ENCODE measurements around the gene TNFAIP8L3.

DNA sequence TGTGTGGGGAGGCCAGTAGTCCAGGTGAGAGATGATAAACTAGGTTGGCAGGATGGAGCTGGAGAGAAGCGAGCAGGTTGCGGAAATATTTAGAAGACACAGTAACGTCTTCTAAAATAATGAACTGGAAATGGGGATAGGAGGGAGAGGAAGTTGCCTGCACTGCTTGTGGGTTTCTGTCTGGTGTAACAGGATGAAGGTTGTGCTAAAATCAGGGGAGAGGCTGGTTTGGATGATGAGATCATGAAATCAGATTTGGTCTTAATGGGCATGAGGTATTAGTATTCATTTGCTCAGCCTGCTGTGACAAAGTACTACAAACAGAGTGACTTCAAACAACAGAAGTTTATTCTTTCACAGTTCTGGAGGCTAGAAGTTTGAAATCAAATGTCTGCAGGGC lies 32.1 kb upstream of the TNFAIP8L3 start:
- TF ChIP-seq, protein P1, sequence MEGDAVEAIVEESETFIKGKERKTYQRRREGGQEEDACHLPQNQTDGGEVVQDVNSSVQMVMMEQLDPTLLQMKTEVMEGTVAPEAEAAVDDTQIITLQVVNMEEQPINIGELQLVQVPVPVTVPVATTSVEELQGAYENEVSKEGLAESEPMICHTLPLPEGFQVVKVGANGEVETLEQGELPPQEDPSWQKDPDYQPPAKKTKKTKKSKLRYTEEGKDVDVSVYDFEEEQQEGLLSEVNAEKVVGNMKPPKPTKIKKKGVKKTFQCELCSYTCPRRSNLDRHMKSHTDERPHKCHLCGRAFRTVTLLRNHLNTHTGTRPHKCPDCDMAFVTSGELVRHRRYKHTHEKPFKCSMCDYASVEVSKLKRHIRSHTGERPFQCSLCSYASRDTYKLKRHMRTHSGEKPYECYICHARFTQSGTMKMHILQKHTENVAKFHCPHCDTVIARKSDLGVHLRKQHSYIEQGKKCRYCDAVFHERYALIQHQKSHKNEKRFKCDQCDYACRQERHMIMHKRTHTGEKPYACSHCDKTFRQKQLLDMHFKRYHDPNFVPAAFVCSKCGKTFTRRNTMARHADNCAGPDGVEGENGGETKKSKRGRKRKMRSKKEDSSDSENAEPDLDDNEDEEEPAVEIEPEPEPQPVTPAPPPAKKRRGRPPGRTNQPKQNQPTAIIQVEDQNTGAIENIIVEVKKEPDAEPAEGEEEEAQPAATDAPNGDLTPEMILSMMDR (IDR thresholded peaks at IDR 0.05), result no peak
- TF ChIP-seq POLR2A (IDR thresholded peaks at IDR 0.05; ENCODE audit: low read length) (no peak), NFE2L2 (conservative IDR thresholded peaks at IDR 0.05; ENCODE audit: low read length) (no peak), CHD2 (IDR thresholded peaks at IDR 0.05; ENCODE audit: low read length, partially characterized antibody) (no peak), EP300 (IDR thresholded peaks at IDR 0.05) (no peak), RCOR1 (IDR thresholded peaks at IDR 0.05; ENCODE audit: low read depth, low read length) (no peak), RAD21 (conservative IDR thresholded peaks at IDR 0.05 in 1 of 2, IDR thresholded peaks at IDR 0.05 in 1 of 2) (no peak), KDM1A (IDR thresholded peaks at IDR 0.05; ENCODE audit: low read depth) (no peak), PHF8 (IDR thresholded peaks at IDR 0.05; ENCODE audit: borderline replicate concordance, low read depth) (no peak), MAFK (IDR thresholded peaks at IDR 0.05; ENCODE audit: partially characterized antibody) (no peak)
- TF ChIP-seq, protein P2, sequence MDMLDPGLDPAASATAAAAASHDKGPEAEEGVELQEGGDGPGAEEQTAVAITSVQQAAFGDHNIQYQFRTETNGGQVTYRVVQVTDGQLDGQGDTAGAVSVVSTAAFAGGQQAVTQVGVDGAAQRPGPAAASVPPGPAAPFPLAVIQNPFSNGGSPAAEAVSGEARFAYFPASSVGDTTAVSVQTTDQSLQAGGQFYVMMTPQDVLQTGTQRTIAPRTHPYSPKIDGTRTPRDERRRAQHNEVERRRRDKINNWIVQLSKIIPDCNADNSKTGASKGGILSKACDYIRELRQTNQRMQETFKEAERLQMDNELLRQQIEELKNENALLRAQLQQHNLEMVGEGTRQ (IDR thresholded peaks at IDR 0.05), result no peak
- TF ChIP-seq, protein P3, sequence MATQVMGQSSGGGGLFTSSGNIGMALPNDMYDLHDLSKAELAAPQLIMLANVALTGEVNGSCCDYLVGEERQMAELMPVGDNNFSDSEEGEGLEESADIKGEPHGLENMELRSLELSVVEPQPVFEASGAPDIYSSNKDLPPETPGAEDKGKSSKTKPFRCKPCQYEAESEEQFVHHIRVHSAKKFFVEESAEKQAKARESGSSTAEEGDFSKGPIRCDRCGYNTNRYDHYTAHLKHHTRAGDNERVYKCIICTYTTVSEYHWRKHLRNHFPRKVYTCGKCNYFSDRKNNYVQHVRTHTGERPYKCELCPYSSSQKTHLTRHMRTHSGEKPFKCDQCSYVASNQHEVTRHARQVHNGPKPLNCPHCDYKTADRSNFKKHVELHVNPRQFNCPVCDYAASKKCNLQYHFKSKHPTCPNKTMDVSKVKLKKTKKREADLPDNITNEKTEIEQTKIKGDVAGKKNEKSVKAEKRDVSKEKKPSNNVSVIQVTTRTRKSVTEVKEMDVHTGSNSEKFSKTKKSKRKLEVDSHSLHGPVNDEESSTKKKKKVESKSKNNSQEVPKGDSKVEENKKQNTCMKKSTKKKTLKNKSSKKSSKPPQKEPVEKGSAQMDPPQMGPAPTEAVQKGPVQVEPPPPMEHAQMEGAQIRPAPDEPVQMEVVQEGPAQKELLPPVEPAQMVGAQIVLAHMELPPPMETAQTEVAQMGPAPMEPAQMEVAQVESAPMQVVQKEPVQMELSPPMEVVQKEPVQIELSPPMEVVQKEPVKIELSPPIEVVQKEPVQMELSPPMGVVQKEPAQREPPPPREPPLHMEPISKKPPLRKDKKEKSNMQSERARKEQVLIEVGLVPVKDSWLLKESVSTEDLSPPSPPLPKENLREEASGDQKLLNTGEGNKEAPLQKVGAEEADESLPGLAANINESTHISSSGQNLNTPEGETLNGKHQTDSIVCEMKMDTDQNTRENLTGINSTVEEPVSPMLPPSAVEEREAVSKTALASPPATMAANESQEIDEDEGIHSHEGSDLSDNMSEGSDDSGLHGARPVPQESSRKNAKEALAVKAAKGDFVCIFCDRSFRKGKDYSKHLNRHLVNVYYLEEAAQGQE (IDR thresholded peaks at IDR 0.05), result no peak
